ENCODE measurements around the gene PM20D1.

PM20D1 gene

DNA sequence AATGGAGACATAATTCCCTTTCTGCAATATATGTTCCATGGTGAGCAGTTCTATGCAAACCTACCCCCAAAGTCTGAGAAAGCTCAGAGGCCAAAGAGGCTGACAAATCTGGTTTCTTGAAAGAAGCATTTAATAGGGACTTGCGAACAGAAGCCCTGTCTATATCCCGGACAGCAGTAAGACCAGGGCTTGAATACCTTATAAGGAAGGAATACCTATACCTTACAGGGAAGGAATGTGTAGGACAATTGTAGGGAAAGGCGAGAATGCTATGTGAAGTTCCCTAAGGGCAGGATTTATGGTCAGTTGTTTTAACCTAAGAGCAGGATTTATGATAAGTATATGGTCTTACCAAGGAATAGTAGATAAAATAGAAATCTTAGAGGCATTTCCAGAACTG, 31.9 kb downstream of the PM20D1 start:
- H3K27me3 Mint-ChIP-seq (ENCODE audit: low read depth): no peaks in the 10 kb centered on the region
- H3K4me1 Mint-ChIP-seq: peaks cover 32% of the 10 kb centered on the region
- no peak overlapping the region for H3K4me3 Mint-ChIP-seq
- TF ChIP-seq, protein P1, sequence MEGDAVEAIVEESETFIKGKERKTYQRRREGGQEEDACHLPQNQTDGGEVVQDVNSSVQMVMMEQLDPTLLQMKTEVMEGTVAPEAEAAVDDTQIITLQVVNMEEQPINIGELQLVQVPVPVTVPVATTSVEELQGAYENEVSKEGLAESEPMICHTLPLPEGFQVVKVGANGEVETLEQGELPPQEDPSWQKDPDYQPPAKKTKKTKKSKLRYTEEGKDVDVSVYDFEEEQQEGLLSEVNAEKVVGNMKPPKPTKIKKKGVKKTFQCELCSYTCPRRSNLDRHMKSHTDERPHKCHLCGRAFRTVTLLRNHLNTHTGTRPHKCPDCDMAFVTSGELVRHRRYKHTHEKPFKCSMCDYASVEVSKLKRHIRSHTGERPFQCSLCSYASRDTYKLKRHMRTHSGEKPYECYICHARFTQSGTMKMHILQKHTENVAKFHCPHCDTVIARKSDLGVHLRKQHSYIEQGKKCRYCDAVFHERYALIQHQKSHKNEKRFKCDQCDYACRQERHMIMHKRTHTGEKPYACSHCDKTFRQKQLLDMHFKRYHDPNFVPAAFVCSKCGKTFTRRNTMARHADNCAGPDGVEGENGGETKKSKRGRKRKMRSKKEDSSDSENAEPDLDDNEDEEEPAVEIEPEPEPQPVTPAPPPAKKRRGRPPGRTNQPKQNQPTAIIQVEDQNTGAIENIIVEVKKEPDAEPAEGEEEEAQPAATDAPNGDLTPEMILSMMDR (IDR thresholded peaks at IDR 0.05; ENCODE audit: unreplicated experiment in 3 of 3): no peak
- H3K27ac Mint-ChIP-seq: peak overlapping the region in 1 of 3 experiments; percentile 17
- H3K36me3 Mint-ChIP-seq (ENCODE audit: low read depth): no peaks in the 10 kb centered on the region
- H3K9me3 Mint-ChIP-seq: no peaks in the 10 kb centered on the region

- Mint-ChIP-seq H3K36me3 (ENCODE audit: low read depth) (no peaks in the 10 kb centered on the region), H3K9me3 (no peaks in the 10 kb centered on the region), H3K27ac (no peak overlapping the region), H3K27me3 (ENCODE audit: low read depth) (no peaks in the 10 kb centered on the region), H3K4me1 (peaks cover 34% of the 10 kb centered on the region), H3K4me3 (peak overlapping the region in 1 of 3 experiments; percentile 19)
- TF ChIP-seq, protein P1 (IDR thresholded peaks at IDR 0.05; ENCODE audit: unreplicated experiment in 3 of 3): no peak
These were observed 32.6 kb downstream of the PM20D1 start for GRCh38 chr1:205817364-205817763.

GRCh38 chr1:205813755-205814058, 36.2 kb downstream of the PM20D1 start:
- H3K4me1 Mint-ChIP-seq: peaks cover 65% of the 10 kb centered on the region
- peak overlapping the region; percentile 93 to 98 (median 94) for H3K4me3 Mint-ChIP-seq
- no peaks in the 10 kb centered on the region for H3K27me3 Mint-ChIP-seq (ENCODE audit: low read depth)
- H3K36me3 Mint-ChIP-seq (ENCODE audit: low read depth): peaks cover 18% of the 10 kb centered on the region
- H3K9me3 Mint-ChIP-seq: no peaks in the 10 kb centered on the region
- peak overlapping the region; percentile 54 to 83 (median 83) for H3K27ac Mint-ChIP-seq
- TF ChIP-seq, protein P1 (IDR thresholded peaks at IDR 0.05; ENCODE audit: unreplicated experiment in 3 of 3): no peak

DNA sequence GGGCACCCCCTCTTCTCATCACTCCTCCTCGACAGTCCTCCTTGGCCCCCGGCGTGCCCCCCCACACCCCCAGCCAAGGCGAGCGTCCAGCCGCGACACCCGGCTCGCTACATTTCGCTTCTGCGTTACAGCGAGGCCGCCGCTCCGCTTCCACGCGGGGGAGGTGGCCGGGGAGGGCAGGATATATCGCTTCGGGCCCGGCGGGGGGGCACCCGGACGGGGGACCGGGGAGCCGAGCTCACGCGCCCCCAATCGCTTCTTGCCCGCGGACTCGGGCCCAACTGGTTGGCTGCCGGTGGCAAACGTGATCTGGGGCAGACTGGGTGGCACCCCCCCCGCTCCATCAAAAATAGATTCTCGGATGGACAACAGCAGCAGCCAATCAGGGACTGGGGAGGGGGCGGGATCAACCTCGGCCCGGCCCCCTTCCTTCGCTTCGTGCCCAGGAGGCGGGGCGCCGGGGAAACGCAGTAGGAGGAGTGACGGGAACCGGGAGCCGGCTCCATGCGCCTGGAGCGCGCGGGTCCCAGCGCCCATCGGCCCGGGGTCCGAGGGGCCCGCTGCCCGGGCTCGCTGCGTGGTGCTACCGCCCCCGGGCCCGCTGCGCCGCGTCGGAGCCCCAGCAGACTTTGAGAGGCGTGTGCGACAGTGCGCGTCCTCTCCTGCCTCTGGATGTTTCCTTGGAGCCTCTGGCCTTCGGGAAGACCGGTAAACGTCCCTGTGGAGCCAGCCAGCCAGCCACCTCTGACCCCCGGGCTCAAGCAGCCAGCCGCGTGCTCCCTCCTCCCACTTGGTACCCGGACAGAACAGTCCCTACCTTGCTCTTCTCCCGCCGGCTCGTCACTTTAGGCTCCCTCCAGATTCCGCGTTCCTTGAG, 36.8 kb downstream of the PM20D1 start, which contains the start of gene SLC41A1:
TSS of gene SLC41A1 (minus strand) at position 321 of the 877 bp plus-strand sequence. CDS start 2,757 bp downstream, outside the sequence.
- Mint-ChIP-seq H3K27ac (peak within 1 kb of the TSS; percentile 83 to 89 (median 85)), H3K4me1 (peaks cover 71% of the 10 kb centered on the region), H3K36me3 (ENCODE audit: low read depth) (peaks cover 24% of the 10 kb centered on the region), H3K9me3 (no peaks in the 10 kb centered on the region), H3K27me3 (ENCODE audit: low read depth) (no peaks in the 10 kb centered on the region), H3K4me3 (peak within 1 kb of the TSS; percentile 93 to 98 (median 94))
- TF ChIP-seq, protein P1 (IDR thresholded peaks at IDR 0.05; ENCODE audit: unreplicated experiment in 3 of 3): no peak

- H3K27me3 Mint-ChIP-seq (ENCODE audit: low read depth): no peaks in the 10 kb centered on the region
- H3K9me3 Mint-ChIP-seq: no peaks in the 10 kb centered on the region
- H3K4me3 Mint-ChIP-seq: peak overlapping the region; percentile 93 to 98 (median 94)
- TF ChIP-seq, protein P1 (IDR thresholded peaks at IDR 0.05; ENCODE audit: unreplicated experiment in 3 of 3): no peak
- peaks cover 70% of the 10 kb centered on the region for H3K4me1 Mint-ChIP-seq
- peak overlapping the region; percentile 64 to 89 (median 85) for H3K27ac Mint-ChIP-seq
- H3K36me3 Mint-ChIP-seq (ENCODE audit: low read depth): peaks cover 26% of the 10 kb centered on the region
These were observed 37.6 kb downstream of the PM20D1 start for GRCh38 chr1:205812271-205812877.

All from nephron (organoid).